ENCODE measurements around the gene GORASP1. TPM values are rescaled to one million over a fixed set of nuclear protein-coding genes. Genes with fewer than 3 reads are reported as not detected.

GORASP1 gene
- total RNA-seq, 4 donors from 2014 or later, result 86.8 to 135 (median 96.3) TPM

GRCh38 chr3:39053696-39054095 is 53.7 kb downstream of the GORASP1 start:
- peaks cover 7 to 28% (median 11%) of the 10 kb centered on the region in 4 donors for H3K4me1 ChIP-seq
- no peaks in the 10 kb centered on the region for H3K27me3 ChIP-seq
- TF ChIP-seq EP300 (IDR thresholded peaks at IDR 0.05; ENCODE audit: low read depth) (no peak), CTCF (IDR thresholded peaks at IDR 0.05) (no peak), POLR2A (IDR thresholded peaks at IDR 0.05) (no peak), POLR2AphosphoS5 (IDR thresholded peaks at IDR 0.05) (no peak)
- no peaks in the 10 kb centered on the region for H3K9me3 ChIP-seq
- WGBS, 2 donors (ENCODE audit: low coverage in 1 of 2), result 63 to 73% methylated on average over 2 of the region's 2 CpGs
- no peaks in the 10 kb centered on the region for H3K36me3 ChIP-seq
- no peak overlapping the region for H3K4me3 ChIP-seq
- DNase-seq, result no peak
- intact Hi-C loops (cut with DNase I; ENCODE audit: low total_unique reads) (no loop called here), in situ Hi-C loops (cut with MboI; ENCODE audit: low pct_ligation_motif_present in 1 of 4, low pct_unique_long_range_greater_than_20kb in 1 of 4, low sequenced_read_pairs in 3 of 4) (no loop called here)
- no peak overlapping the region for H3K27ac ChIP-seq

GRCh38 chr3:39052583-39052982 is 54.8 kb downstream of the GORASP1 start:
- Histone ChIP-seq H3K27ac (peak overlapping the region in 3 of 4 donors; percentile 86 to 90 (median 90)), H3K36me3 (no peaks in the 10 kb centered on the region), H3K27me3 (no peaks in the 10 kb centered on the region), H3K9me3 (no peaks in the 10 kb centered on the region), H3K4me3 (peak overlapping the region; percentile 74 to 100 (median 83)), H3K4me1 (peaks cover 7 to 28% (median 11%) of the 10 kb centered on the region in 4 donors)
- TF ChIP-seq POLR2A (IDR thresholded peaks at IDR 0.05) (no peak), EP300 (IDR thresholded peaks at IDR 0.05; ENCODE audit: low read depth) (no peak), POLR2AphosphoS5 (IDR thresholded peaks at IDR 0.05) (no peak), CTCF (IDR thresholded peaks at IDR 0.05) (no peak)
- DNase-seq, result no peak
- in situ Hi-C loops (cut with MboI; ENCODE audit: low pct_ligation_motif_present in 1 of 4, low pct_unique_long_range_greater_than_20kb in 1 of 4, low sequenced_read_pairs in 3 of 4) (no loop called here), intact Hi-C loops (cut with DNase I; ENCODE audit: low total_unique reads) (no loop called here)
- WGBS, 2 donors (ENCODE audit: low coverage in 1 of 2), result 0 to 1% methylated on average over 6 to 11 of the region's 11 CpGs

GRCh38 chr3:39051649-39052561 is 55.5 kb downstream of the GORASP1 start, which contains the start of the genes SCN11A and WDR48:
TSS of gene SCN11A (minus strand) at chr3:39051944. CDS start at chr3:38950362, 101,582 bp downstream.
TSS of gene WDR48 (plus strand) at chr3:39052016. CDS start at chr3:39052026, 10 bp downstream.
- Histone ChIP-seq H3K4me3 (peak within 1 kb of the TSS; percentile 74 to 100 (median 83)), H3K9me3 (no peaks in the 10 kb centered on the region), H3K27me3 (no peaks in the 10 kb centered on the region), H3K36me3 (no peaks in the 10 kb centered on the region), H3K27ac (peak within 1 kb of the TSS; percentile 86 to 95 (median 90)), H3K4me1 (peaks cover 7 to 28% (median 11%) of the 10 kb centered on the region in 4 donors)
- no peak for TF ChIP-seq CTCF (IDR thresholded peaks at IDR 0.05)
- TF ChIP-seq POLR2AphosphoS5 (IDR thresholded peaks at IDR 0.05), result peak; percentile 94 to 98 (median 97)
- TF ChIP-seq POLR2A (IDR thresholded peaks at IDR 0.05), result peak; percentile 92
- no peak for TF ChIP-seq EP300 (IDR thresholded peaks at IDR 0.05; ENCODE audit: low read depth)
- WGBS, 2 donors (ENCODE audit: low coverage in 1 of 2), result 0 to 2% methylated on average over 2 to 50 of the region's 68 CpGs
- in situ Hi-C loops (cut with MboI; ENCODE audit: low pct_ligation_motif_present in 1 of 4, low pct_unique_long_range_greater_than_20kb in 1 of 4, low sequenced_read_pairs in 3 of 4), result no loop called here
- peak; percentile 96 for DNase-seq
- intact Hi-C loops (cut with DNase I; ENCODE audit: low total_unique reads), result no loop called here

GRCh38 chr3:39050029-39050428 is 57.4 kb downstream of the GORASP1 start:
- no peak overlapping the region for H3K27ac ChIP-seq
- intact Hi-C loops (cut with DNase I; ENCODE audit: low total_unique reads) (no loop called here), in situ Hi-C loops (cut with MboI; ENCODE audit: low pct_ligation_motif_present in 1 of 4, low pct_unique_long_range_greater_than_20kb in 1 of 4, low sequenced_read_pairs in 3 of 4) (no loop called here)
- H3K4me3 ChIP-seq, result no peak overlapping the region
- TF ChIP-seq POLR2AphosphoS5 (IDR thresholded peaks at IDR 0.05) (no peak), EP300 (IDR thresholded peaks at IDR 0.05; ENCODE audit: low read depth) (no peak), CTCF (IDR thresholded peaks at IDR 0.05) (no peak), POLR2A (IDR thresholded peaks at IDR 0.05) (no peak)
- H3K9me3 ChIP-seq, result no peaks in the 10 kb centered on the region
- DNase-seq, result no peak
- no peaks in the 10 kb centered on the region for H3K27me3 ChIP-seq
- H3K36me3 ChIP-seq, result no peaks in the 10 kb centered on the region
- peaks cover 7 to 22% (median 11%) of the 10 kb centered on the region in 4 donors for H3K4me1 ChIP-seq
